Loucy (cell line): Measurements from ENCODE around the gene TBC1D7.

Experiments
- EZH2phosphoT487 ChIP-seq: fragments of 200-600 bp; IDR thresholded peaks from 2 replicates; pipeline ENCODE4 v1.6.1; 2018; ENCODE audit warnings: antibody characterized with exemption, mild to moderate bottlenecking, moderate library complexity, borderline replicate concordance
- TF ChIP-seq, protein P1 (sequence below): fragments of 200-600 bp; sonication (generic); conservative IDR thresholded peaks from 2 replicates; pipeline ENCODE4 v1.5.1; 2014; ENCODE audit warnings: mild to moderate bottlenecking, antibody characterized with exemption, low read length

- no peak for TF ChIP-seq EZH2phosphoT487
- TF ChIP-seq, protein P1, sequence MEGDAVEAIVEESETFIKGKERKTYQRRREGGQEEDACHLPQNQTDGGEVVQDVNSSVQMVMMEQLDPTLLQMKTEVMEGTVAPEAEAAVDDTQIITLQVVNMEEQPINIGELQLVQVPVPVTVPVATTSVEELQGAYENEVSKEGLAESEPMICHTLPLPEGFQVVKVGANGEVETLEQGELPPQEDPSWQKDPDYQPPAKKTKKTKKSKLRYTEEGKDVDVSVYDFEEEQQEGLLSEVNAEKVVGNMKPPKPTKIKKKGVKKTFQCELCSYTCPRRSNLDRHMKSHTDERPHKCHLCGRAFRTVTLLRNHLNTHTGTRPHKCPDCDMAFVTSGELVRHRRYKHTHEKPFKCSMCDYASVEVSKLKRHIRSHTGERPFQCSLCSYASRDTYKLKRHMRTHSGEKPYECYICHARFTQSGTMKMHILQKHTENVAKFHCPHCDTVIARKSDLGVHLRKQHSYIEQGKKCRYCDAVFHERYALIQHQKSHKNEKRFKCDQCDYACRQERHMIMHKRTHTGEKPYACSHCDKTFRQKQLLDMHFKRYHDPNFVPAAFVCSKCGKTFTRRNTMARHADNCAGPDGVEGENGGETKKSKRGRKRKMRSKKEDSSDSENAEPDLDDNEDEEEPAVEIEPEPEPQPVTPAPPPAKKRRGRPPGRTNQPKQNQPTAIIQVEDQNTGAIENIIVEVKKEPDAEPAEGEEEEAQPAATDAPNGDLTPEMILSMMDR: no peak
Measured at GRCh38 chr6:13364842-13365241, 36.5 kb upstream of the TBC1D7 start.
